Esophagus (tissue), 2 donors: ENCODE results near the gene DEFB124. TPM values are rescaled to one million over a fixed set of nuclear protein-coding genes. Genes with fewer than 3 reads are reported as not detected.
"Not testable (repeated sequence)": the region's sequence is repeated elsewhere in the genome, so short reads cannot be mapped to it uniquely, and the experiment has no call there.

ENCODE experiments used
- H3K27ac ChIP-seq, 2 donors: one replicate each; pipeline ENCODE4 v1.5.1; 2013; ENCODE audit warnings: low read depth in 2 of 2, mild to moderate bottlenecking in 2 of 2, inconsistent platforms in 1 of 2, low read length in 1 of 2, moderate library complexity in 1 of 2
- H3K27me3 ChIP-seq, 2 donors: one replicate each; pipeline ENCODE4 v1.6.1; 2013; ENCODE audit warnings: low read length in 2 of 2, control low read depth in 1 of 2, mild to moderate bottlenecking in 1 of 2; ENCODE audit not compliant: insufficient read depth in 2 of 2, control insufficient read depth in 1 of 2
- H3K36me3 ChIP-seq, 2 donors: one replicate each; pipeline ENCODE4 v1.6.1; 2013; ENCODE audit warnings: low read length in 1 of 2; ENCODE audit not compliant: control insufficient read depth in 2 of 2, insufficient read depth in 2 of 2
- H3K4me1 ChIP-seq, 2 donors: one replicate each; pipeline ENCODE4 v1.6.1; 2013; ENCODE audit warnings: low read length in 1 of 2; ENCODE audit not compliant: control insufficient read depth in 2 of 2, insufficient read depth in 2 of 2
- H3K4me3 ChIP-seq, 2 donors: one replicate each; pipeline ENCODE4 v1.5.1; 2013; ENCODE audit warnings: low read length in 2 of 2, mild to moderate bottlenecking in 2 of 2, low read depth in 1 of 2, moderate library complexity in 1 of 2
- H3K9me3 ChIP-seq, 2 donors: one replicate each; pipeline ENCODE4 v1.6.1; 2013; ENCODE audit warnings: mild to moderate bottlenecking in 2 of 2, low read depth in 1 of 2, low read length in 1 of 2, moderate library complexity in 1 of 2; ENCODE audit not compliant: control insufficient read depth in 2 of 2, insufficient read depth in 1 of 2
- WGBS, 2 donors: extraction: QIAGEN DNeasy Blood & Tissue Kit; methylation state at CpG; one replicate each; pipeline ENCODE4 v1.1.7; 2013; 5-methylcytosine and 5-hydroxymethylcytosine counted together
- polyA plus RNA-seq, 2 donors: library from polyadenylated mRNA; stranded (reverse); fragments of 200-250 nt; gene quantifications; one replicate each; pipeline ENCODE4 v1.2.3, GENCODE V29; 2013
- donor health status: healthy with polysubstance abuse.
- donor health status: Bipolar disorder and iron deficiency.

The DEFB124 gene
- polyA plus RNA-seq, 2 donors = 0.16 TPM; not detected in 1

GRCh38 chr20:31514154-31515071 lies 39.5 kb upstream of the DEFB124 start, which contains the start of gene HM13:
Gene HM13 (plus strand): TSS chr20:31514442. CDS start chr20:31514552, 110 bp downstream.
- H3K36me3 ChIP-seq = no peaks in the 10 kb centered on the region
- H3K4me1 ChIP-seq = peaks cover 10 to 28% of the 10 kb centered on the region in 2 donors
- no peaks in the 10 kb centered on the region for H3K27me3 ChIP-seq
- WGBS, 2 donors = 0 to 1% methylated on average over 77 to 86 of the region's 86 CpGs
- H3K4me3 ChIP-seq = peak within 1 kb of the TSS; percentile 90 to 96
- H3K9me3 ChIP-seq = no peaks in the 10 kb centered on the region
- H3K27ac ChIP-seq = peak within 1 kb of the TSS; percentile 41 to 89

- H3K4me1 ChIP-seq = no peaks in the 10 kb centered on the region
- H3K36me3 ChIP-seq = no peaks in the 10 kb centered on the region
Observed at GRCh38 chr20:31508517-31509244, 33.8 kb upstream of the DEFB124 start.

GRCh38 chr20:31505903-31506302 lies 31.0 kb upstream of the DEFB124 start:
- Histone ChIP-seq H3K36me3 (no peaks in the 10 kb centered on the region), H3K27ac (no peak overlapping the region), H3K4me1 (no peaks in the 10 kb centered on the region), H3K27me3 (no peaks in the 10 kb centered on the region), H3K4me3 (no peak overlapping the region), H3K9me3 (peaks cover 0 to 2% of the 10 kb centered on the region in 2 donors)
- 82 to 86% methylated on average over 1 of the region's 1 CpG for WGBS, 2 donors

More at GRCh38 chr20:31508517-31509244, 33.8 kb upstream of the DEFB124 start:
- Histone ChIP-seq H3K4me3 (no peak overlapping the region), H3K27me3 (no peaks in the 10 kb centered on the region), H3K27ac (no peak overlapping the region), H3K9me3 (peaks cover 0 to 2% of the 10 kb centered on the region in 2 donors)
- 83% methylated on average over 5 of the region's 5 CpGs for WGBS, 2 donors

- H3K4me3 ChIP-seq, H3K4me1 ChIP-seq, H3K9me3 ChIP-seq, H3K36me3 ChIP-seq, H3K27me3 ChIP-seq, H3K27ac ChIP-seq: not testable (repeated sequence)
- WGBS, 2 donors = 33 to 34% methylated on average over 20 of the region's 20 CpGs
Observed at GRCh38 chr20:31502884-31503673, 28.2 kb upstream of the DEFB124 start.

GRCh38 chr20:31500527-31500926 lies 25.6 kb upstream of the DEFB124 start:
- WGBS, 2 donors = 41 to 63% methylated on average over 1 of the region's 1 CpG
- Histone ChIP-seq H3K27ac (no peak overlapping the region), H3K36me3 (no peaks in the 10 kb centered on the region), H3K27me3 (no peaks in the 10 kb centered on the region), H3K9me3 (no peaks in the 10 kb centered on the region), H3K4me3 (no peak overlapping the region), H3K4me1 (peaks cover 0 to 2% of the 10 kb centered on the region in 2 donors)

- WGBS, 2 donors = 36 to 41% methylated on average over 6 of the region's 6 CpGs
- H3K27me3 ChIP-seq = no peaks in the 10 kb centered on the region
- no peak overlapping the region for H3K4me3 ChIP-seq
- no peaks in the 10 kb centered on the region for H3K36me3 ChIP-seq
- H3K9me3 ChIP-seq = no peaks in the 10 kb centered on the region
- peaks cover 0 to 2% of the 10 kb centered on the region in 2 donors for H3K4me1 ChIP-seq
- H3K27ac ChIP-seq = no peak overlapping the region
Observed at GRCh38 chr20:31497838-31498540, 23.1 kb upstream of the DEFB124 start.

GRCh38 chr20:31496761-31497295 lies 21.9 kb upstream of the DEFB124 start:
- H3K9me3 ChIP-seq = no peaks in the 10 kb centered on the region
- 19 to 32% methylated on average over 12 to 15 of the region's 15 CpGs for WGBS, 2 donors
- no peaks in the 10 kb centered on the region for H3K36me3 ChIP-seq
- no peaks in the 10 kb centered on the region for H3K27me3 ChIP-seq
- H3K4me1 ChIP-seq = peaks cover 0 to 2% of the 10 kb centered on the region in 2 donors
- H3K4me3 ChIP-seq = no peak overlapping the region
- H3K27ac ChIP-seq = peak overlapping the region; percentile 28 to 36

- H3K27me3 ChIP-seq = no peaks in the 10 kb centered on the region
- H3K4me1 ChIP-seq = peaks cover 0 to 2% of the 10 kb centered on the region in 2 donors
- no peaks in the 10 kb centered on the region for H3K36me3 ChIP-seq
- H3K9me3 ChIP-seq = no peaks in the 10 kb centered on the region
- no peak overlapping the region for H3K4me3 ChIP-seq
- 58 to 64% methylated on average over 2 of the region's 2 CpGs for WGBS, 2 donors
- H3K27ac ChIP-seq = no peak overlapping the region
Observed at GRCh38 chr20:31494131-31494530, 19.2 kb upstream of the DEFB124 start.
